Brain microvascular endothelial cell (primary cell): ENCODE results near the gene MAOA.
"Not testable (repeated sequence)": the region's sequence is repeated elsewhere in the genome, so short reads cannot be mapped to it uniquely, and the experiment has no call there.

Experiments
- DNase-seq: peaks from one replicate; pipeline ENCODE4 v3.0.0-alpha.2; 2020
- H3K27ac ChIP-seq: fragments of 250-450 bp; sonication (Bioruptor Pico); 2 replicates; pipeline ENCODE4 v1.5.1; 2020; ENCODE audit warnings: mild to moderate bottlenecking, moderate library complexity
- H3K27me3 ChIP-seq: fragments of 250-450 bp; sonication (Bioruptor Pico); replicated peaks from 2 replicates; pipeline ENCODE4 v1.5.1; 2020; ENCODE audit warnings: mild to moderate bottlenecking
- H3K36me3 ChIP-seq: fragments of 250-450 bp; sonication (Bioruptor Pico); replicated peaks from 2 replicates; pipeline ENCODE4 v1.5.1; 2020; ENCODE audit warnings: mild to moderate bottlenecking
- H3K4me3 ChIP-seq: 2 replicates; pipeline ENCODE4 v1.5.1; 2011; ENCODE audit warnings: low read depth, mild to moderate bottlenecking, control low read depth, low read length, moderate library complexity
- CTCF ChIP-seq: IDR thresholded peaks from 2 replicates; pipeline ENCODE4 v1.5.1; 2011; ENCODE audit warnings: low read depth, mild to moderate bottlenecking, moderate library complexity, low read length, control low read depth, inconsistent platforms; ENCODE audit errors: missing control alignments
- in situ Hi-C: cut with HindIII; loops from 2 replicates; pipeline ENCODE4 v1.10.0; 2017; ENCODE audit warnings: low sequenced_read_pairs, low pct_ligation_motif_present

Gene MAOA

GRCh38 chrX:43718956-43719355 is 62.9 kb downstream of the MAOA start:
- in situ Hi-C loops: no loop called here
- TF ChIP-seq CTCF: no peak
- no peak overlapping the region for H3K4me3 ChIP-seq
- DNase-seq: no peak
- H3K27ac ChIP-seq: no peak overlapping the region
- no peaks in the 10 kb centered on the region for H3K27me3 ChIP-seq
- no peaks in the 10 kb centered on the region for H3K36me3 ChIP-seq

- no peak for DNase-seq
- Histone ChIP-seq H3K27me3 (no peaks in the 10 kb centered on the region), H3K36me3 (no peaks in the 10 kb centered on the region), H3K4me3 (no peak overlapping the region), H3K27ac (no peak overlapping the region)
- TF ChIP-seq CTCF: no peak
- in situ Hi-C loops: no loop called here
These were observed 64.0 kb downstream of the MAOA start for GRCh38 chrX:43720082-43720481.

- H3K27me3 ChIP-seq: no peaks in the 10 kb centered on the region
- DNase-seq: no peak
- no peak for TF ChIP-seq CTCF
- in situ Hi-C loops: no loop called here
- H3K27ac ChIP-seq: no peak overlapping the region
- no peak overlapping the region for H3K4me3 ChIP-seq
- no peaks in the 10 kb centered on the region for H3K36me3 ChIP-seq
These were observed 64.9 kb downstream of the MAOA start for GRCh38 chrX:43720961-43721360.

DNA sequence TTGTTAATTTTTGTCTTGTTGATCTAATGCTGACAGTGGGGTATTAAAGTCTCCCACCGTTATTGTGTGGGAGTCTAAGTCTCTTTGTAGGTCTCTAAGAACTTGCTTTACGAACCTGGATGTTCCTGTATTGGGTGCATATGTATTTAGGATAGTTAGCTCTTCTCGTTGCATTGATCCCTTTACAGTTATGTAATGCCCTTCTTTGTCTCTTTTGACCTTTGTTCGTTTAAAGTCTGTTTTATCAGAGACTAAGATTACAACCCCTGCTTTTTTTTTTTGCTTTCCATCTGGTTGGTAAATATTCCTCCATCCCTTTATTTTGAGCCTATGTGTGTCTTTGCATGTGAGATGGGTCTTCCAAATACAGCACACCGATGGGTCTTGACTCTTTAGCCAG is 69.1 kb downstream of the MAOA start:
- H3K27me3 ChIP-seq, H3K27ac ChIP-seq, H3K4me3 ChIP-seq, in situ Hi-C loops, H3K36me3 ChIP-seq, DNase-seq: not testable (repeated sequence)

GRCh38 chrX:43727254-43727653 is 71.2 kb downstream of the MAOA start:
- H3K4me3 ChIP-seq, H3K36me3 ChIP-seq, H3K27me3 ChIP-seq, in situ Hi-C loops, H3K27ac ChIP-seq, DNase-seq: not testable (repeated sequence)

DNA sequence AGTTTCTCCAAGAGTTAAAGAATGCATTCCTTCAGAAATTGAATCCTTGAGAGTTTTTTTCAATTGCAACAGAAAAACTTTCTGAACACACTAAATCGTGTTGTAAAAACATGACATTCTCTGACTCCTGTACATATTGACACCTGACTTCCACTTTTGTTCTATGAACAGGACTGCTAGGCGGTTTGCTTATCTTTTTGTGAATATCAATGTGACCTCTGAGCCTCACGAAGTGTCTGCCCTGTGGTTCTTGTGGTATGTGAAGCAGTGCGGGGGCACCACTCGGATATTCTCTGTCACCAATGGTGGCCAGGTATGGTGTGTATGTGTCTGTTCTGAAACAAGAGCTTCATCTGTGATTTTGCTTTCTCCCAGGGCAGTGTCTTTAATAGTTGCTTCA is 71.9 kb downstream of the MAOA start:
- Histone ChIP-seq H3K4me3 (no peak overlapping the region), H3K36me3 (no peaks in the 10 kb centered on the region), H3K27me3 (no peaks in the 10 kb centered on the region), H3K27ac (no peak overlapping the region)
- no peak for TF ChIP-seq CTCF
- in situ Hi-C loops: no loop called here
- DNase-seq: no peak

- in situ Hi-C loops: no loop called here
- Histone ChIP-seq H3K27ac (no peak overlapping the region), H3K27me3 (no peaks in the 10 kb centered on the region), H3K4me3 (no peak overlapping the region), H3K36me3 (no peaks in the 10 kb centered on the region)
- TF ChIP-seq CTCF: no peak
- no peak for DNase-seq
These were observed 72.9 kb downstream of the MAOA start for GRCh38 chrX:43728966-43729365.
